NB4 (cell line): Measurements from ENCODE around the gene DDX56.

Experiments
- CTCF ChIP-seq: IDR thresholded peaks from one replicate; pipeline ENCODE4 v1.5.1; 2012; ENCODE audit warnings: low read depth, low read length
- POLR2A ChIP-seq: IDR thresholded peaks from 2 replicates; pipeline ENCODE4 v1.6.1; 2011; ENCODE audit warnings: mild to moderate bottlenecking; ENCODE audit not compliant: insufficient read length; ENCODE audit errors: extremely low read depth

DNA sequence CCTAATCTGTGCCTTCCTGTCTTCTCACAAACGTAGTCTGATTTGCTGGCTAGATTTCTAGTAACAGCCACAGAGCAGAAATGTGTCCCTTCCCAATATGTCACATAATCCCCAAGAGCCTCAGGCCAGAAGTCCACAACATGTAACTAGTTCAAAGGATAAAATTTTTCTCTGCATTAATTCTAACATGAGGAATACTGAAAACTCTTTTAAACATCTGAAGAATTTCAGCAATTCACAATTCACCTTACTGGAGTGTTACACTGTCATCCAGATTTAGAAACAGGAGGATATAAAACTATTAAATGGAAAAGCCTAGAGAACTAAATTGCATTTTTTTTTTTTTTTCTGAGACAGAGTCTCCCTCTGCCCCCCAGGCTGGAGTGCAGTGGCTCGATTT is 2.5 kb upstream of the DDX56 start:
- no peak for TF ChIP-seq CTCF
- no peak for TF ChIP-seq POLR2A
